ENCODE measurements around the gene ZNF266.

ZNF266 gene

DNA sequence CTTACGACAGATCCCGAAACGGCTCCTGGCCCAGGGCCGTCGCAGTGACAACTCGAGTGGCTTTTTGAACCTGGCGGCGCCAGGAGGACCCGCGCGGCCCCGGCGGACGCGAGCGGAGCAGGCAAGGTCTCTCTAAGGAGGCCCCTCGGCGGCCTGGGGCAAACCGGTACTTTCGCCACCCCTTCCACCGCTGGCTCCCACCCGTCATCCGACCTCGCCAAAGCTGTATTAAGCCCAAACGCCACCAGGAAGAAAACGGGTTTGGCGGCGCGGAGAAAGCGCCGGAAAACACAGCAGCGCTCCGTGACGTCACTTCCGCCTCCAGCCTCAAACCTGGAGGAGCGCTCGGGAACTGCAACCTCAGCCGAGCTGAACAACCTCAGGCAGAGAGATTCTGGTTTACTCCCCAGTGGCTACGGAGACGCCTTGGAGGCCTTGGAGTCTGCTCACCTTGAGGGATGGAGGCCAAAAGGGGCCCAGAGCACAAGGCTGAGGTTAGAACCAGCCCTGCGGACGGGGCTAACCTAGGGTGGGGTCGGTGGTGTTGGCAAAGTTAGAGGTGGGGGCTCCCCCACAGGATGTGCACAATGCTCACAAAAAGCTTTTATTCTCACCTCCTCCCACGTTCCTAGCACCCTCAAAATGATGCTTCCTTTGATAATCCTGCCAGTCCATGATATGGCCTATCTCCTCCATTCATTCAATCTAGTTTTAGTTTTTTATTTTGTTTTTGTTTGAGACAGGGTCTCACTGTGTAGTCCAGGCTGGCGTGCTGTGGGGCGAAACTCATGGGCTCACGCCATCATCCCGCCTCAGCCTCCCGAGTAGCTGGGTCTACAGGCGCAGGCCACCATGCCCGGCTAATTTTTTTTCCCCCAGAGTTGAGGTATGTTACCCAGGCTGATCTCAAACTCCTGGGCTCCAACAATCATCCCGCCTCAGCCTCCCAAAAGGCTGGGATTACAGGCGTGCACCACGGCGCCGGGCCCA, at the start of gene ZNF266:
Gene ZNF266 (minus strand): TSS at position 295 of the 990 bp plus-strand sequence. CDS start 15,484 bp downstream, outside the sequence.
- Histone ChIP-seq H3K36me3 (ENCODE audit: control insufficient read depth, insufficient read depth, low read length) (peaks cover 17% of the 10 kb centered on the region), H3K4me3 (ENCODE audit: low read length) (peak within 1 kb of the TSS; percentile 85), H3K4me1 (ENCODE audit: control insufficient read depth, insufficient read depth, low read length) (peaks cover 10% of the 10 kb centered on the region), H3K27me3 (ENCODE audit: control insufficient read depth, insufficient read depth, low read length) (no peaks in the 10 kb centered on the region), H3K27ac (ENCODE audit: low read depth, low read length) (peak within 1 kb of the TSS; percentile 84), H3K9ac (ENCODE audit: low read length) (peak within 1 kb of the TSS; percentile 59)

DNA sequence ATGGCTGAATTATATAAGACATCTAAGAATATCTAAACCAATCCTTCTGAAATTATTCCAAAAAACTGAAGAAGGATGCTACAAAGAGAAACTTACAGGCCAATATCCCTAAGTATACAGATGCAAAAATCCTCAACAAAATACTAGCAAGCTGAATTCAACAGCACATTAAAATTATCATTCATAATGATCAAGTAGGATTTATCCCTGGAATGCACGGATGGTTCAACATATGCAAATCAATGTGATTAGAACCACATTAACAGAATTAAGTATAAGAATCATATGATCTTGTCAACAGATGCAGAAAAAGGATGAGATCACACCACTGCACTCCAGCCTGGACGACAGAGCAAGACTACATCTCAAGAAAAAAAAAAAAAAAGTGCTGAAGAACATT, 49.8 kb upstream of the ZNF266 start:
- Histone ChIP-seq H3K4me3 (ENCODE audit: low read length) (no peak overlapping the region), H3K27ac (ENCODE audit: low read depth, low read length) (no peak overlapping the region), H3K27me3 (ENCODE audit: control insufficient read depth, insufficient read depth, low read length) (no peaks in the 10 kb centered on the region), H3K9ac (ENCODE audit: low read length) (no peak overlapping the region), H3K36me3 (ENCODE audit: control insufficient read depth, insufficient read depth, low read length) (no peaks in the 10 kb centered on the region), H3K4me1 (ENCODE audit: control insufficient read depth, insufficient read depth, low read length) (no peaks in the 10 kb centered on the region)

- Histone ChIP-seq H3K27me3 (ENCODE audit: control insufficient read depth, insufficient read depth, low read length) (no peaks in the 10 kb centered on the region), H3K4me1 (ENCODE audit: control insufficient read depth, insufficient read depth, low read length) (no peaks in the 10 kb centered on the region), H3K4me3 (ENCODE audit: low read length) (no peak overlapping the region), H3K9ac (ENCODE audit: low read length) (no peak overlapping the region), H3K36me3 (ENCODE audit: control insufficient read depth, insufficient read depth, low read length) (no peaks in the 10 kb centered on the region), H3K27ac (ENCODE audit: low read depth, low read length) (no peak overlapping the region)
Measured at GRCh38 chr19:9474975-9475374, 39.6 kb upstream of the ZNF266 start.

DNA sequence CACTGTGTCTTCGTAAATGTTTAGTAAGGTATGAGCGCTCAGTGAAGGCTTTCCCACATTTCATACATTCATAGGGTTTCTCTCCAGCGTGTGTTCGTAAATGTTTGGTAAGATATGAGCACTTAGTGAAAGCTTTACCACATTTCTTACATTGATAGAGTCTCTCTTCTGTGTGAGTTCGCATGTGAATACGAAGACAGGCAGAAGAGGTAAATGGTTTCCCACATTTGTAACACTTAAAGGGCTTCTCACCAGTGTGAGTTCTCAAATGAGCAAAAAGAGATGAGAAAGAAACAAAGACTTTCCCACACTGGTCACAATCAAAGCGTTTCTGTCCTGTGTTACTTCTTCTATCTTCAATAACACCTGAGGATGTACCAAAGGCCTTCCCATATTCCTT, 31.8 kb upstream of the ZNF266 start:
- H3K4me1 ChIP-seq (ENCODE audit: control insufficient read depth, insufficient read depth, low read length) = no peaks in the 10 kb centered on the region
- no peak overlapping the region for H3K27ac ChIP-seq (ENCODE audit: low read depth, low read length)
- no peaks in the 10 kb centered on the region for H3K36me3 ChIP-seq (ENCODE audit: control insufficient read depth, insufficient read depth, low read length)
- no peak overlapping the region for H3K9ac ChIP-seq (ENCODE audit: low read length)
- no peak overlapping the region for H3K4me3 ChIP-seq (ENCODE audit: low read length)
- no peaks in the 10 kb centered on the region for H3K27me3 ChIP-seq (ENCODE audit: control insufficient read depth, insufficient read depth, low read length)

DNA sequence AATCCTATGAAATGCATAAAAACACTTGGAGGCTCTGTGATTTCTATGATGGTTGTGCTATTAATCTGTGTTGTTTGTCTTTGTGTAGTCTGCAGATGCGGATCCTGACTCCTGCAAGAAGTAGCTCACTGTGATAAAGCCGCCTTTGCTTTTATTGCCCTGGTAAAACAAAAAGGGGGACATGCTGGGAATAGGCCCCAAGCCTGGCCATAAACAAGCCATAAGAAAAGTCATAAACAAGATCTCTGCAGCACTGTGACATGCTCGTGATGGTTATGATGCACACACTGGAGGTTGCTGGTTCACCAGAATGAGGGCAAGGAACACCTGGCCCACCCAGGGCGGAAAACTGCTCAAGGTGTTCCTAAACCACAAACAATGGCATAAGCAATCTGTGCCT, 26.6 kb upstream of the ZNF266 start:
- Histone ChIP-seq H3K36me3 (ENCODE audit: control insufficient read depth, insufficient read depth, low read length) (no peaks in the 10 kb centered on the region), H3K27ac (ENCODE audit: low read depth, low read length) (no peak overlapping the region), H3K9ac (ENCODE audit: low read length) (no peak overlapping the region), H3K4me1 (ENCODE audit: control insufficient read depth, insufficient read depth, low read length) (no peaks in the 10 kb centered on the region), H3K27me3 (ENCODE audit: control insufficient read depth, insufficient read depth, low read length) (no peaks in the 10 kb centered on the region), H3K4me3 (ENCODE audit: low read length) (no peak overlapping the region)

- no peaks in the 10 kb centered on the region for H3K4me1 ChIP-seq (ENCODE audit: control insufficient read depth, insufficient read depth, low read length)
- no peak overlapping the region for H3K9ac ChIP-seq (ENCODE audit: low read length)
- no peak overlapping the region for H3K4me3 ChIP-seq (ENCODE audit: low read length)
- H3K27me3 ChIP-seq (ENCODE audit: control insufficient read depth, insufficient read depth, low read length) = no peaks in the 10 kb centered on the region
- H3K27ac ChIP-seq (ENCODE audit: low read depth, low read length) = no peak overlapping the region
- no peaks in the 10 kb centered on the region for H3K36me3 ChIP-seq (ENCODE audit: control insufficient read depth, insufficient read depth, low read length)
Measured at GRCh38 chr19:9456018-9456689, 20.8 kb upstream of the ZNF266 start.

- Histone ChIP-seq H3K4me3 (ENCODE audit: low read length) (no peak overlapping the region), H3K9ac (ENCODE audit: low read length) (no peak overlapping the region), H3K27ac (ENCODE audit: low read depth, low read length) (no peak overlapping the region), H3K27me3 (ENCODE audit: control insufficient read depth, insufficient read depth, low read length) (no peaks in the 10 kb centered on the region), H3K4me1 (ENCODE audit: control insufficient read depth, insufficient read depth, low read length) (no peaks in the 10 kb centered on the region), H3K36me3 (ENCODE audit: control insufficient read depth, insufficient read depth, low read length) (no peaks in the 10 kb centered on the region)
Measured at GRCh38 chr19:9453953-9454352, 18.6 kb upstream of the ZNF266 start.

DNA sequence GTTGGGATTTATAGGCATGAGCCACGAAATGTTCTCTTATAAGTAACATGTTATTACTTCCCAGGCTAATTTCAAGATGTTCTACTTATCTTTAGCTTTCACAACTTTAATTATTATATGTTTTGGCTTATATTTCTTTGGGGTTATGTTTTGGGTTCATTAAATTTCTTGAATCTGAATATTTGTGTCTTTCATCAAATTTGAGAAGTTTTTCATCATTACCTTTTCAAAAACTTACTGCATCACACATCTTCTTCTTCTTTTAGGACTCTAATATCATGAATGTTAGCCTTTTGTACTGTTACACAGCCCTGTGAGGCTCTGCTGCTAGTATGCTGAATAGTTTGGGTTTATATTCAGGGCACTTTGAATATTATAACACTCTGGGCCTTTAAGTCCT, 9.7 kb upstream of the ZNF266 start:
- Histone ChIP-seq H3K9ac (ENCODE audit: low read length) (no peak overlapping the region), H3K4me1 (ENCODE audit: control insufficient read depth, insufficient read depth, low read length) (no peaks in the 10 kb centered on the region), H3K4me3 (ENCODE audit: low read length) (no peak overlapping the region), H3K27me3 (ENCODE audit: control insufficient read depth, insufficient read depth, low read length) (no peaks in the 10 kb centered on the region), H3K36me3 (ENCODE audit: control insufficient read depth, insufficient read depth, low read length) (no peaks in the 10 kb centered on the region), H3K27ac (ENCODE audit: low read depth, low read length) (no peak overlapping the region)

GRCh38 chr19:9436358-9436757, 985 bp upstream of the ZNF266 start:
- peaks cover 10% of the 10 kb centered on the region for H3K4me1 ChIP-seq (ENCODE audit: control insufficient read depth, insufficient read depth, low read length)
- H3K9ac ChIP-seq (ENCODE audit: low read length) = no peak overlapping the region
- H3K27me3 ChIP-seq (ENCODE audit: control insufficient read depth, insufficient read depth, low read length) = no peaks in the 10 kb centered on the region
- no peak overlapping the region for H3K27ac ChIP-seq (ENCODE audit: low read depth, low read length)
- H3K4me3 ChIP-seq (ENCODE audit: low read length) = peak overlapping the region; percentile 85
- peaks cover 9% of the 10 kb centered on the region for H3K36me3 ChIP-seq (ENCODE audit: control insufficient read depth, insufficient read depth, low read length)

DNA sequence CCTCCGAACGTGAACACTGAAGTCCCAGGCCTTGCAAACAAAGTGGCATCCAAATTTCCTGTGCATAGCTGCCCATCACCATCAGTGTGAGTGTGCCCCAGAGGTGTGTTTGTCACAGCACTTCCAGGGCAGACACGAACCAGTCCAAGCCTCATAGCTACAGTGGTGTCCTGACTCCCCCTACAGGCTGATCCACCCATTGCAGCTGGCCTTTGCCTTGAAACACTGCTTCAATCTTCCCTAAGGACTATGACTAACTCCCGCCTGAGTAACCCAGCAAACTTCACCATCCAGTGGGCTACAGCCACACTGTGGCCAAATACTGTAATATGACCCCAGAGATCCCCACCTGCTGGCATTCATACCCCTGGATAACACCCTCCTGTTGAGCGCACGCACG, 3.9 kb downstream of the ZNF266 start:
- Histone ChIP-seq H3K4me3 (ENCODE audit: low read length) (no peak overlapping the region), H3K36me3 (ENCODE audit: control insufficient read depth, insufficient read depth, low read length) (peaks cover 31% of the 10 kb centered on the region), H3K27ac (ENCODE audit: low read depth, low read length) (no peak overlapping the region), H3K9ac (ENCODE audit: low read length) (no peak overlapping the region), H3K4me1 (ENCODE audit: control insufficient read depth, insufficient read depth, low read length) (peaks cover 10% of the 10 kb centered on the region), H3K27me3 (ENCODE audit: control insufficient read depth, insufficient read depth, low read length) (no peaks in the 10 kb centered on the region)

DNA sequence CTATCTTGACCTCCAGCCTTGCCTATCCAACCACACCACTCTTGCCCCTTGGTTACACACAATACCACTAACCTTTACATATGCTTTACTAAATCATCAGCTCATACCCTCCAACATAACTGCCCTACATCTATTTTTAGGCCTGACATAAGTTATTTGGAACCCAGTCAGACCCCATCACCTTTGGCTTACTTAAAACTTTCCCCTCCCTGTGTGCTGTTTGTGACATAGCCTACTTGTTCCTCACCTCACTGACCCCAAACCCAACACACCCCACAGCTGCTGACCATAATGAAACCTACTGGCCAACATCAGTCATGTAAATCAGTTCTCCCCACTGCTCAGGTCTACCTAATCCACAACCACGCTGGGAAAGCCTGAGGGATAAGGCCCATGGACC, 4.9 kb downstream of the ZNF266 start:
- Histone ChIP-seq H3K4me1 (ENCODE audit: control insufficient read depth, insufficient read depth, low read length) (peaks cover 8% of the 10 kb centered on the region), H3K4me3 (ENCODE audit: low read length) (no peak overlapping the region), H3K27me3 (ENCODE audit: control insufficient read depth, insufficient read depth, low read length) (no peaks in the 10 kb centered on the region), H3K9ac (ENCODE audit: low read length) (no peak overlapping the region), H3K36me3 (ENCODE audit: control insufficient read depth, insufficient read depth, low read length) (peaks cover 36% of the 10 kb centered on the region), H3K27ac (ENCODE audit: low read depth, low read length) (no peak overlapping the region)

DNA sequence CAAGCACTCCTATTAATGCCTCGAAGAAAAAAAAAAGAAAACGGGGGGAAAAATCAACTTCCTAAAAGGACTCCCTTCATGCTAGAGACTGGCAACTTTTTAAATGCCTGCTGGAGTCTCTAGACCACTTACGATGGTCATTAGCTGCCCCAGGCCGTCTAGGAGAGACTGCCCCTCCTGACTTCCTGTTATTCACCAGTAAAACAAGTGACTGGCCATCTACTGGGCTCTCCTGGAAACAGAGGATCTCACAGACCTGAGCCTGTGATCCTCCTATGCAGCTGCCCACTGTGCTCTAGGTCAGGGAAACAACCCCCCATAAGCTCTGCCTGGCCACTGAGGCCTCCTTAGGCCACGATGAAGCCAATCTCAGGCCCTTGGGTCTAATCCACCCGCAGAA, 7.4 kb downstream of the ZNF266 start:
- Histone ChIP-seq H3K9ac (ENCODE audit: low read length) (no peak overlapping the region), H3K27me3 (ENCODE audit: control insufficient read depth, insufficient read depth, low read length) (no peaks in the 10 kb centered on the region), H3K36me3 (ENCODE audit: control insufficient read depth, insufficient read depth, low read length) (peaks cover 51% of the 10 kb centered on the region), H3K4me3 (ENCODE audit: low read length) (no peak overlapping the region), H3K27ac (ENCODE audit: low read depth, low read length) (no peak overlapping the region), H3K4me1 (ENCODE audit: control insufficient read depth, insufficient read depth, low read length) (no peaks in the 10 kb centered on the region)

Measured in rectal smooth muscle tissue (tissue), 1 donor.